GM10847 (cell line): ENCODE results near the gene EI24.

ENCODE experiments used
- POLR2A ChIP-seq: IDR thresholded peaks from 2 replicates; pipeline ENCODE4 v1.6.1; 2011; ENCODE audit not compliant: insufficient read length; ENCODE audit errors: extremely low read depth

Gene EI24

DNA sequence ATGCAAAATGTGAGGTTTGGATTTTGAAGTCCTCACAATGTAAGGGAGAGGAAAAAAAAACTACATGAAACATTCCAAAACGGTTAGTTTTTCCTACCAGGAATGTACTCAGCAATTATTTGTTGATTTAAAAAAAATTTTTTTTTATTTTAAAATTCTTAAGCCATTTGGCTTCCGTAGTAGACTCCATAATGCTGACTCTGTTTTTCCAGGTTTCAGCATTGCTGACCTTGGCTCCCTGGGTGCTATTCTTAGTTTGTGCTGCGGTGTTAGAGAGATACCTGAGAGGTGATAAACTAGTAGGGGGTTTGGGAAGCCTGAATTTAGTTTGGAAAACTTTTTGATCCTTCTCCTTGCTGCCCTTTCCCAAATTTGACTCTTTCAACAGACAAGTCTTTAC lies 33.9 kb downstream of the EI24 start:
- TF ChIP-seq POLR2A = no peak

DNA sequence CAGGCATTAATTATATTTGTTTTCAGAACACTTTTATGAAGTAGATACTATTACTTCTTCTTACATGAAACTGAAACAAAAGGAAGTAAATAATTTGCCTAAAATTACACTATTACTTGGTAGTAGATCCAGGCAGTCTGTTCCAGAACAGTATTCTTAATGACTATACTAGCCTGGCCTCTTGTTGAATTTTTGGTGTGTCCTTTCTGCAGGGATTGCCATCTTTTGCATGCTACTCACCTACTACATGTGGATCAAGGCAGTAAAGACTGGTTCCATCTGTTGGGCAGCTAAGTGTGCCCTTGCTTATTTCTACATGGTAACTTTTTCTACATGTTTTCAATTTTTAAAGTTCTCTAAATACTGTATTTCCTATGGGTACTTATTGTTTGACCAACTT lies 36.1 kb downstream of the EI24 start:
- TF ChIP-seq POLR2A = no peak

DNA sequence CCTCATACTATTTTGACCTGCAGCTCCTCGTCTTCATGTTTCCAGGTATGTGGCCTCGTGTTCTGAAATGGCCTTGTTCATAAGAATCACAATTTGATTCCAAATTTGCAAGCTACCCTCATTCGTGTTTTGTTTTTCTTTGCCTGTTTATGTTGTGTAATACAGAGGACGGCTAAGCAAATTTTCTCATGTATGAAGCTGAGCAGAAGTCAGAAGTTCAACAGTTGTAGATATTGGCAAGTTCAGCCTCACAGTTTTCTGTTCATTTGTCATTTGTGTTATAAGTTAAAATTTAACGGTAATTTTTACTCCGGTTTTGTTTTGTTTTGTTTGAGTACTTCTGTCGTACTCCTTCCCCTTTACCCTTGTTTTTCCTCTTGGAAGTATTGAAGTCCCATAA lies 40.3 kb downstream of the EI24 start:
- TF ChIP-seq POLR2A = no peak

DNA sequence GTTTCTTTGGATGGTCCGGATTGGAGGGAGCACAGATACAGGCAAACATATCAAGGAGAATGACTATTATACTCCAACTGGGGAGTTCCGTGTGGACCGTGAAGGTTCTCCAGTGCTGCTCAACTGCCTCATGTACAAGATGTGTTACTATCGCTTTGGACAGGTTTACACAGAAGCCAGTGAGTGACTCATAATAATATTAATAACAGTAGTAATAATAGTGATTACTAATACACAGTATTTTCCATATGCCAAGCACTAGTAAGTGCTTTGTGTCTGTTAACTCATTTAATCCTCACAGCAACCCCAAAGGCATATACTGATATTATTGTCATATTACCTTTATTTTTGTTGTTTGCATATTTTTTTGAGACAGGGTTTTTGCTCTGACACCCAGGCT lies 49.1 kb downstream of the EI24 start:
- TF ChIP-seq POLR2A = no peak

DNA sequence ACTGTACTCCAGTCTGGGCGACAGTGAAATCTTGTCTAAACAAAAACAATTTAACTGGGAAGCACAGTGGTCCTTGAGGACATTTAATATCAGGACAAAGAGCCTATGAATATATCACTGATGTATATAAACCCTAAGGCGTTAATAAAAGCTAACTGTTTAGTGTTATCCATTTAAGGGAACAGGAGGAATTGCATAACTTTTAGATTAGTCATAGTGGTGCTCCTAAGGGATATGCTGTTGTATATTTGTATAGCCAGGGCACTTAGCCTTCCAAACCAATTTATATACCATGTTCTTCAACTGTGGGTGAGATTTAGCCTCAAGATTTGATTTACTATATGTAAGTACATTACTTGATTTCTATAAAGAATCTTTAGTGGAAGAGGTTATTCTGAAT lies 52.7 kb downstream of the EI24 start:
- no peak for TF ChIP-seq POLR2A

DNA sequence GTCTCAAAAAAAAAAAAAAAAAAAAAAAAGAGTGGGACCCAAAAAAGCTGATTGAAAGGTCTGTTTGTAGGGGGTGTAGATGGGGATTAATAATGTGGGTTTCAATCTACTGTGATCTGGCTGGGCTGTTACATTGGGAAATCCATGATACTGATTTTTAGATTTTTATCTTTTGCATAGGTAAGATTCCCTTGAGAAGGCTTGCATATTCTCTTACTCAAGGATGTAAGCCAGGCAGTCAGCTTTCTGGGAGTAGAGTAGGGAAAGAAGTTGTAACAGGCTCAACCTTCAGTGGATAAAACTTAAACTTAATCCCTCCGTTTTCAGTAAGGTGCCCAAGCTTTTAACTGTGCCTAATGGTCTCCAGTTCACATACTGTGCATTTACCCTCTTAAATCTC lies 53.8 kb downstream of the EI24 start:
- no peak for TF ChIP-seq POLR2A

DNA sequence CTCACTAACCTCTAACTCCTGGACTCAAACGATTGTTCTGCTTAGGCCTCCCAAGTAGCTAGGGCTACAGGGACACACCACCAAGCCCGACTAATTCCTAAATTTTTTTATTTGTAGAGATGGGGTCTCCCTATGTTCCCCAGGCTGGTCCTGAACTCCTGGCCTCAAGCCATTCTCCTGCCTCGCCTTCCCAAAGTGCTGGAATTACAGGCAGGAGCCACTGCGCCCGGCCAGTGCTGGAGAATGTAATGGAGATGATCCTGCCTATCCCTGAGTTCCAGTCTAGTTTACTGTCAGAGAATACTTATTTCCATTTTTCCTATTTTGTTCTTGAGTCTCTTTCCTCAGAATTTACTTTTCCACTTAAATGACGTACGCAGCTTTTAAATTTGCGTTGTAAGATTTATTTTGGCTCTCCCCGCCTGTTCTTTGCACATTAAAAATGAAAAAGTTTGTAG lies 55.5 kb downstream of the EI24 start, which contains the start of gene CHEK1:
Gene CHEK1, plus strand, starts transcription at position 408 of the 458 bp plus-strand sequence. CDS start 1,606 bp downstream, outside the sequence.
- no peak for TF ChIP-seq POLR2A

DNA sequence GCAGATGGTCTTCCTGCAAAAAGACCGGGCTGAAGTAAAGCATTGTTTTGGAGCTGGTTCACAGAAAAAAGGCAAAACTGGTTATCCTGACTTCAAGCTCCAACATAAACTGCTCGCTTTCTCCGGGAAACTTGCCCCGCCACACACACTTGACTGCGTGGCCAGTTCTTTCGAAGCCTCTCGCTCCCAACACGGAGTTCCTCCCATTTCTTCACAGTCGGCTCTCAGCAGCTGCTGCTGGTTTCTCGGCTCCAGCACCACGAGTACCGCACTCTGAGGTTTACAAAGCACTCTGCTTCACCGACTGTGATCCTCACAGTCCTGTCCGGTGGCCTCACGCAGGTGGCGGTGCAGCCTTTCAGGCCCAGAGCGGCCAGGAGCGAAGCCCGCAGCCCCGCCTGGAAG lies 56.0 kb downstream of the EI24 start:
- no peak for TF ChIP-seq POLR2A

DNA sequence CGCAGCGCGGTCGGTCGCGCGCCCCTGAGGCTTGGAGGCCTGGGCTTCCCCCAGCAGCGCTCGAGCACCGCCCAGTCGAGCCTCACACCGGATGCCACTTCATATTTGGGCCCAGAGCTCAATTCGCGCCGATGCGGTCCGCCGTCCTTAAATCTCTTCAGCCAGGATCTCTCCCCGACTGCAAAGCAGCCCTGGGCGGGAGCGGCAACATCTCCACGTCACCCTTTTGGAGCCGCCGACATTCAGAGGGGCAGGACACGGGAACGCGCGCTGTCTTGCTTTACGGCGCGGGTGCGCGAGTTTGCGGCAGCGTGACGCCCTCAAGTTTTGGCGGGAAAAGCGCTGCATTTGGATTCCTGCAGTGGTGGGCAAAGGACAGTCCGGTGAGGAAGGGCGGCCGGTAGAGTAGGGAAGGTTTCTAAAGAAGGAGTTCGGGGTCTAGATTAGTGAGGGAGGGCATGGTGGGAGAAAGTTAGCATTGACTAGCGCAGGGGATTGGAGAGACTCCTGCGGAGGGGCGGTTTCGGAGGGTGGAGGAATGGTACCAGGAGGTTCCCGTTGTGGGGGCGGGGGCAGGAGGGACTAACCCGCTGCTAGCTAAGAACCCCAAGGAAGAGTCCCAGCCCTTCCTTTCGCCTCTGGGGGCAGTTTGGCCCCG lies 56.5 kb downstream of the EI24 start:
- peak; percentile 76 for TF ChIP-seq POLR2A

DNA sequence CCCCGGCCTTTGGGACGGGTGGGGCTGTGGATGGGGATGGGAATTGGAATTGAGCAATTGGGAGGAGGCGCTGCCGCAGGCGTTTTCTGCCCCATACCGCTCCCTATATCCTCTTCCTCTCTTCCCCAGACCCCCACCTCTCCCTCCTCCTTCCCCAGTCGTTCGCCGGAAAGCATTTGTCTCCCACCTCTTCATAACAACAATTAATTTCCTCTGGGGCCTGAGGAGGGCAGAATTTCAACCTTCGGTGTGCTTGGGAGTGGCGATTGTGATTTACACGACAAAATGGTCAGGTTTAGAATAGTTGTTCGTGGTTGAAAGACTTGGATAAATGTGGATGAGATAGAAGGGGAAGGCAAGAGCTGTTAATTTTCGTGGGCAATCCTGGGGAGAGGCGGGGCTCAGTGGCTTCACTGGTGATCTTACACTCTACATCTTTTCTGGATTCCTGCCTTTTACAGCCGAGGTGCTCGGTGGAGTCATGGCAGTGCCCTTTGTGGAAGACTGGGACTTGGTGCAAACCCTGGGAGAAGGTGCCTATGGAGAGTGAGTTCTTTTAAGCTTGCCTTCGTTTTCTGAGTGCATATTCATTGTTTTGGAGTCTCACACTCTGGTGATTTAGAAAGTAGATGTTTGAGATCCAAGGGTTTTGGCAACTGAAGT lies 57.1 kb downstream of the EI24 start:
- TF ChIP-seq POLR2A = no peak

DNA sequence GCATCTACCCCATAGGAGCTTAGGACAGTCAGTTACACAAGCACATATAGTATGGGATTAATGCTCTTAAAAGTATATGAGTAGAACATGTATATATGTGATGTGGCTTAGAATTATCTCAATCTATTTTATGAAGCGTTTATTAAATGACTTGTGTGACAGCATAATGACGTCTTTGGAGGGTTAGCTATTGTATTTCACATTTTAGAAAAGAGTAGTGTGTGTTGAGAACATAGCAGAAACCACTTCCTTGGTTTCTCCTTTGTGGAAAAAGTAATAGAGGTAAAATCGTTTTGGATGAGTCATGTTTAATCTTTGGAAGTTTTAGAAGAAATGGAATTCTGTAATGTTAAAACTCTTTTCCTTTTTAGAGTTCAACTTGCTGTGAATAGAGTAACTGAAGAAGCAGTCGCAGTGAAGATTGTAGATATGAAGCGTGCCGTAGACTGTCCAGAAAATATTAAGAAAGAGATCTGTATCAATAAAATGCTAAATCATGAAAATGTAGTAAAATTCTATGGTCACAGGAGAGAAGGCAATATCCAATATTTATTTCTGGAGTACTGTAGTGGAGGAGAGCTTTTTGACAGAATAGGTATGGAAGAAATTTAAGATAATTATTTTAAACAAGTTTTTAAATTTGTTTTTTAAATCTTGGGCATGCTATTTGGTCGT lies 58.1 kb downstream of the EI24 start:
- no peak for TF ChIP-seq POLR2A
